Vagina (tissue), 2 donors: ENCODE results near the gene LRRC10B.

ENCODE experiments used
- CTCF ChIP-seq, 3 experiments: fragments of 450-650 bp in 2 of 3; fragments of 200-600 bp in 1 of 3; sonication (generic) in 1 of 3; IDR thresholded peaks; one replicate each; pipeline ENCODE4 v1.5.1; 2017 to 2019; ENCODE audit warnings: antibody characterized with exemption in 3 of 3, mild to moderate bottlenecking in 2 of 3, moderate library complexity in 2 of 3
- POLR2A ChIP-seq, 2 donors: fragments of 450-650 bp; IDR thresholded peaks; one replicate each; pipeline ENCODE4 v1.6.1; 2017; ENCODE audit warnings: antibody characterized with exemption in 2 of 2, mild to moderate bottlenecking in 2 of 2, moderate library complexity in 2 of 2

GRCh38 chr11:61489833-61490721 is 18.5 kb upstream of the LRRC10B start:
- TF ChIP-seq CTCF (IDR thresholded peaks at IDR 0.05): no peak
- TF ChIP-seq POLR2A (IDR thresholded peaks at IDR 0.05): no peak
